ENCODE data around the gene SMPDL3B. TPM values are rescaled to one million over a fixed set of nuclear protein-coding genes. Genes with fewer than 3 reads are reported as not detected.

The SMPDL3B gene
- total RNA-seq, 3 donors from 2014 or later (not counting 1 experiment from before 2014, with no cell fraction given), result 0.24 to 0.88 (median 0.75) TPM

GRCh38 chr1:27980216-27980845 lies 45.5 kb downstream of the SMPDL3B start:
- H3K9me3 Mint-ChIP-seq, result no peaks in the 10 kb centered on the region
- 100% methylated on average over 1 of the region's 1 CpG for WGBS (ENCODE audit: insufficient coverage)
- no peaks in the 10 kb centered on the region for H3K36me3 Mint-ChIP-seq
- Histone ChIP-seq H3K4me1 (ENCODE audit: control insufficient read depth, insufficient read depth, low read length) (no peaks in the 10 kb centered on the region), H3K27ac (ENCODE audit: low read length) (no peak overlapping the region), H3K4me3 (ENCODE audit: low read length) (no peak overlapping the region), H3K27me3 (ENCODE audit: control insufficient read depth, insufficient read depth, low read length) (no peaks in the 10 kb centered on the region), H3K9me3 (ENCODE audit: control insufficient read depth, insufficient read depth, low read length) (no peaks in the 10 kb centered on the region), H3K36me3 (ENCODE audit: control insufficient read depth, insufficient read depth, low read length) (peaks cover 11% of the 10 kb centered on the region)
- no peaks in the 10 kb centered on the region for H3K4me1 Mint-ChIP-seq
- DNase-seq, result no peak
- no peak for ATAC-seq
- intact Hi-C loops (cut with micrococcal nuclease), result no loop called here
- no peaks in the 10 kb centered on the region for H3K27me3 Mint-ChIP-seq (ENCODE audit: low read depth in 2 of 2)
- no peak for TF ChIP-seq CTCF (IDR thresholded peaks at IDR 0.05)
- no peak overlapping the region for H3K4me3 Mint-ChIP-seq
- H3K27ac Mint-ChIP-seq, result no peak overlapping the region

GRCh38 chr1:27981145-27981544 lies 46.3 kb downstream of the SMPDL3B start:
- Mint-ChIP-seq H3K4me1 (no peaks in the 10 kb centered on the region), H3K27me3 (ENCODE audit: low read depth in 2 of 2) (no peaks in the 10 kb centered on the region), H3K9me3 (no peaks in the 10 kb centered on the region), H3K36me3 (no peaks in the 10 kb centered on the region), H3K4me3 (no peak overlapping the region), H3K27ac (no peak overlapping the region)
- Histone ChIP-seq H3K27ac (ENCODE audit: low read length) (no peak overlapping the region), H3K4me3 (ENCODE audit: low read length) (no peak overlapping the region), H3K4me1 (ENCODE audit: control insufficient read depth, insufficient read depth, low read length) (no peaks in the 10 kb centered on the region), H3K27me3 (ENCODE audit: control insufficient read depth, insufficient read depth, low read length) (no peaks in the 10 kb centered on the region), H3K9me3 (ENCODE audit: control insufficient read depth, insufficient read depth, low read length) (no peaks in the 10 kb centered on the region), H3K36me3 (ENCODE audit: control insufficient read depth, insufficient read depth, low read length) (peaks cover 13% of the 10 kb centered on the region)
- WGBS (ENCODE audit: insufficient coverage), result 100% methylated on average over 3 of the region's 3 CpGs
- ATAC-seq (no peak), DNase-seq (no peak)
- no peak for TF ChIP-seq CTCF (IDR thresholded peaks at IDR 0.05)
- intact Hi-C loops (cut with micrococcal nuclease), result no loop called here

GRCh38 chr1:27990920-27991537 lies 56.2 kb downstream of the SMPDL3B start:
- Mint-ChIP-seq H3K27me3 (ENCODE audit: low read depth in 2 of 2) (no peaks in the 10 kb centered on the region), H3K4me3 (peak overlapping the region; percentile 82), H3K4me1 (peaks cover 47 to 49% of the 10 kb centered on the region in 2 donors), H3K36me3 (no peaks in the 10 kb centered on the region), H3K27ac (peak overlapping the region; percentile 88 to 96), H3K9me3 (peaks cover 0 to 2% of the 10 kb centered on the region in 2 donors)
- WGBS (ENCODE audit: insufficient coverage), result 65% methylated on average over 3 of the region's 3 CpGs
- TF ChIP-seq CTCF (IDR thresholded peaks at IDR 0.05), result no peak
- no peaks in the 10 kb centered on the region for H3K9me3 ChIP-seq (ENCODE audit: control insufficient read depth, insufficient read depth, low read length)
- no peaks in the 10 kb centered on the region for H3K27me3 ChIP-seq (ENCODE audit: control insufficient read depth, insufficient read depth, low read length)
- intact Hi-C loops (cut with micrococcal nuclease), result loop anchor here (5.0 kb wide), 2 partner anchors 119 to 206 kb away; partner anchors contain the start of gene THEMIS2
- H3K4me1 ChIP-seq (ENCODE audit: control insufficient read depth, insufficient read depth, low read length), result peaks cover 21% of the 10 kb centered on the region
- DNase-seq, result peak in 1 of 2 donors; percentile 33
- ATAC-seq, result peak; percentile 77 to 88 (median 85)
- peaks cover 39% of the 10 kb centered on the region for H3K36me3 ChIP-seq (ENCODE audit: control insufficient read depth, insufficient read depth, low read length)
- no peak overlapping the region for H3K4me3 ChIP-seq (ENCODE audit: low read length)
- peak overlapping the region; percentile 81 for H3K27ac ChIP-seq (ENCODE audit: low read length)
